GM12891 (cell line): ENCODE results near the gene ATP5MC2.

ENCODE experiments used
- POLR2A ChIP-seq: IDR thresholded peaks from 2 replicates; pipeline ENCODE4 v1.6.1; 2011; ENCODE audit warnings: low read depth, low read length, control low read depth
- POLR2AphosphoS5 ChIP-seq: IDR thresholded peaks from 2 replicates; pipeline ENCODE4 v1.6.1; 2011; ENCODE audit warnings: low read depth, low read length, control low read depth

DNA sequence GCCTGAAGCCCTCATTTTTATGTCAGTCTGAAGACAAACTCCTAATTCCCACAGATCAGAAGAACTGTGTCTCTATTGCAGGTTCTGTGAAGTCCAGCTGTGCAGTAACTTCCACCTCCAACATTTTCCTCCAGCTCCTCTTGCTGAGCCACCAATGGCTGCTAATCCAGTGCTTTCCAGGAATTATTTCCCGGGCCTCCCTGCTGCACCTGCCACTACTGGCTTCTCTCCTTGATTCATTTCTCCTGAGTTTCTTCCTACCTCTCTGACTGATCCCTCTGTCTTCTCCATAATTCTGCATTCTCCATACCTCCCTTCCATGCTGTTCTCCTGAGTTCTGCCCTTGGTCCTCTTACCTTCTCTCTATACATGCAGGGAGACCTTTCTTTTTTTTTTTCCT, 30.2 kb upstream of the ATP5MC2 start:
- TF ChIP-seq POLR2AphosphoS5: no peak
- TF ChIP-seq POLR2A: no peak
